GM18951 (cell line): ENCODE data around the gene CHST11.

Experiments
- POLR2A ChIP-seq: IDR thresholded peaks from 4 replicates; pipeline ENCODE4 v1.6.1; 2011; ENCODE audit warnings: mild to moderate bottlenecking; ENCODE audit not compliant: insufficient read length, insufficient read depth; ENCODE audit errors: extremely low read depth
- in situ Hi-C: fragments of 300-500 bp; cut with MboI; formaldehyde crosslinking; loops from one replicate; pipeline ENCODE4 v1.12.0; 2022; ENCODE audit warnings: low sequenced_read_pairs, mixed read lengths, inconsistent platforms; ENCODE audit not compliant: unreplicated experiment

Gene CHST11

DNA sequence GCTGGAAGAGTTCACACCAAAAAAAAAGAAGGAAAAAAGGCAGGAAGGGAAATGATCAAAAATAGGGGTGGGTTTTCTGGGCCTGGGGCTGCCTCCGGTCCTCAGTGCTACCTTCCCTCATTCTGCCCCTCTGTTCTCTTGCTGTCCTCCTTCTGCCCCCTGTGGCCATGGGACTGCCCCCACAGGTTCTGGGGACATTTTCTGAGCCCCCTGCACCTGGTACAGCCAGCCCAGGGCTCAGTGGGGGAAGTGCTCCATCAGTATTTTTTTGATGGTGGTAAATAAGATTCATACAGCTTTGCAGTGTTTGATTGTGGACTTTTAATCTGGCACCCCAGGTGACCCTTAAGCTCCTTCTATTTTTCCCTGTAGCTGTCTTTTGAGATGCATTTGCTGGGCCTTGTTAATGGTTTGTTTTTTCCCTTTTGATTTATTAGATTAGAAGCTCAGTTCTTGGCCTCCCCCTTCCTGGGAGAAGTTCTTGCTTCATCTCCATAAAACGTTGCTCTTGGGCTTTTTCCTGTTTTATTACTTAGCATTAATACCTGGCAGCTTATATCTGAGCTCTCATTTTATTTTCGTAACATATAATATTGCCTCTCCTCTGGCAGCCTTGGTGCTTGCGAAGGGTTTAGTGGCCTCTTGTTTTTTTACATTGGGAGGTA lies 43.1 kb downstream of the CHST11 start:
- TF ChIP-seq POLR2A = no peak
- in situ Hi-C loops = no loop called here

DNA sequence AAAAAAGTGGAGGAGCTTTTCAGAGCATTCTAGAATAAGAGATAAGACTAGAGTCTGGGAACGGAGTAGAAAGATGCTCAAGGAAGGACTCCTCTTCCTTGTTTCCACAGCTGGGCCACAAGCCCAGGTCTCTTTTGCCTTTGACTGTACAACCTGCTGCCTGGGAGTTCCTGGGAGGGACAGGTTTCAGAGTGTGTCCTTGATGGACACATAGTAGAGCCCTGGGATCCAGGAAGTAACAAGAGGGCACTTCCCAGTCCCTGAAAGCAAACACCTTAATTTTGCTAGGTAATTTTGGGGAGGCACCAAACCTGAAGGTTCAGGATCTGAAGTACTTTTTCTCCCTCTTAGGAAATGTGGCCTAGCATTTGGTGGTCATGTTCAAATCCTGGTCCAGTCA lies 44.4 kb downstream of the CHST11 start:
- in situ Hi-C loops = no loop called here
- TF ChIP-seq POLR2A = no peak

DNA sequence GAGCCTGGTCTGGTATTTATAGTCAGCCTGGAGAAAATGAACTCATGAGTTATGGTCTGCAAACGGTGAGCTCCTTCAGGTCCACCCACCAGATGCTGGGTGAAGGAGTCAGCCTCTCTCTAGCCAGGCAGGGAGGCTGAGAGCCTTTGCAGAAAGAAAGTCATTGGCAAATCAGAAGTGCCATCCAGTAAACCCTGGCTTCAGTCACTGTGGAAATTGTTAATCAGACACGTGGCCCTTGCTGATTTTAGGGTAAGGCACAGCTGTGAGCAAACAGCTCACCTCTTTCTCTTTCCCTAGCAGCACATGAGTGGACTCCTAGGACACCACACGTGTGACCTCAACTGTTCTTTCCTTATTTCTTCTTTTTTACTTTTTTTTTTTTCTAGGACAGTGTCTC lies 44.9 kb downstream of the CHST11 start:
- no peak for TF ChIP-seq POLR2A
- in situ Hi-C loops = no loop called here

DNA sequence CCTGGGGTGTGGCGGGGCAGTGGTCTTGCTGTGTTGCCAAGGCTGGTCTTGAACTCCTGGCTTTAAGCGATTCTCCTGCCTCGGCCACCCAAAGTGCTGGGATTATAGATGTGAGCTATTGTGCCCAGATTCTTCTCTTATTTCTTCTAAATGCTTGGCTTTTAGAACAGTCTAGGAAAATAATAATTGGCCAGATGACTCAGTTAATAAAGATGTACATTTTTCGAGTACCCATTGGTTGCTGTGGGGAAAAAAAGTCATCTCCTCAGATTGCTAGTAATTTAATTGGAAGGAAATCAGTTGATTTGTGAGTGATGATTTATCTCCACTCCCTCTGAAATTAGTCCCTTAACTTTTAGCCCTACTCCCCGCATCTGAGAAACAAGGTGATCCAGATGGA lies 45.5 kb downstream of the CHST11 start:
- TF ChIP-seq POLR2A = no peak
- in situ Hi-C loops = no loop called here

DNA sequence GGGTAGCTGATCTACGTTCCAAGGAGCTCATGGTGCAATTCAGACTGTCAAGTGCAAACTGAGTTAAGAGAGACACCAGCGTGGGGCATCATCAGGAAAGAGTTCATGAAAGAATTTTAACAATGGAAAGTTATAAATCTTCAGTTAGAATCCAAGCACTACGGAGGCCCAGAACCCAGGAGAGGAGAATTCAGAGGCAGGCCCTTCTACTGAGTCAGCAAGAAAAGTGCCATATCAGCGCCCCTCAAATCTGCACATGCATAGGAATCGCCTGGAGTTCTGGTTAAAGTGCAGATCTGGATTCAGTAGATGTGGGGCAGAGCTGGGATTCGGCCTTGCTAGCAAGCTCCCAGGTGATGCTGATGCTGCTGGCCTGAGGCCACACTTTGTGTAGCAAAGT lies 45.9 kb downstream of the CHST11 start:
- TF ChIP-seq POLR2A = no peak
- in situ Hi-C loops = no loop called here

DNA sequence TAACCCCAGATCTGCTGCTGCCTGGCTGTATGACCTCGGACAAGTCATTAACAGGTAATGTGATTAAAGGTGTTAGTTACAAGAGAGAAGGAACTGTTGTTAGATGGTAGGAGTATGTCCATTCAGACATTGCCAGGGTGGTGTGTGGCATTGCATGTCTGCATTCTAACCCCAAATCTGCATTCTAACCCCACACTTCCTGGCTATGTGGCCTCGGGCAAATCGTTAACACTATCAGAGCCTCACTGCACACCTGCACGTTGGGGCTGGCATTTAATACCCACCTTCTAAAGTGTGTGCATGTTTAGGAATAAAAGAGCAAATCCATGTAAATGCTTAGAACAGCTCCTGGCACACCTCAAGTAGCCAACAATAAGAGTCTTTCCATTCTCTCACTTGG lies 46.4 kb downstream of the CHST11 start:
- no peak for TF ChIP-seq POLR2A
- in situ Hi-C loops = no loop called here

DNA sequence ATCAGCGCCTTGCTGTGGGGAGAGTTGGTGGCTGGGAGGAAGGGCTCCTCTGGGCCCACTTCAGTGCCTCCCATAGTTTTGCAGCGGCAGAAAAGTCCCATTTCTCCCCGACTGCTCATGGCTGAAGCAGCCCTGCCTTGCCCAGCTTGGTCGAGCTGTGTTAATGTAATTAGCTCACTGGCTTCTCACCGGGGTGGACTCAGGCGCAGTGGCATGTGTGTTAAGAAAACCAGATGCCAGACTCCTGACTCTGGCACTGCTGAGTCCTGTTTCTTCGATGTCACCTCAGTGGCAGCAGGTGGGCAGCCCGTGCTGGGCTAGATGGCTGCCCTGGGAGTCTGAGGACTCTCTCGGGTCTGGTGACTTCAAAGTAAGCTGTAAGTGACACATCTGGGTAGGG lies 47.4 kb downstream of the CHST11 start:
- in situ Hi-C loops = no loop called here
- TF ChIP-seq POLR2A = no peak

DNA sequence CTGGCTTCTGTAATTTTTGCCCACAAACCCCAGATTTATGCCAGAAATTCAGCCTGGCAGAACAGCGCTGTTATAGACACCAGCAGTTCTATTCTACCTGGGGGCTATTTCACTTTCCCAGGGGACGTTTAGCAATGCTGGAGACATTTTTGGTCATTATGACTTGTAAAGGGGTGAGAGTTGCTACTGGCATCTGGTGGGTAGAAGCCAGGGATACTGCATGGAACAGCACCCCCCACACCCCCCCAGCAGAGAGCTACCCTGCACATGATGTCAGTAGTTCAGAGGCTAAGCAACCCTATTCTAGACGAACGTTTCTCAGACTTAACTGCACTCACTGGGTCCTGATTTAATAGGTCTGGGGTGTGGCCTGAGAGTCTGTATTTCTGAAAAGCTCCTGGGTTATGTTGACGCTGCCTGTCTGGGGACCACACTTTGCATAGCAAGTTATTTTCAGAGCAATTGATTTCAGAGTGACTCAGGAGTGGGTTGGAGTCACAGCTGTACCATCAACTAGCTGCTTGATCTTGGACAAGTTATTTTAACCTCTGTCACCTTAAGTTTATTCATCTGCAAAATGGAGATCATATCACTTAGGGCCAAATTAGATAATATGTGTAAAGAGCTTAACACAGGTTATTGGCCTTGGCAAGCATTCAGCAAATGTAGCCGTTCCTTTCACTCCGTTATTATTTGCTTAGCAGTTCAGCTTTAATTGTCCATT lies 48.5 kb downstream of the CHST11 start:
- in situ Hi-C loops = no loop called here
- peak; percentile 49 for TF ChIP-seq POLR2A

DNA sequence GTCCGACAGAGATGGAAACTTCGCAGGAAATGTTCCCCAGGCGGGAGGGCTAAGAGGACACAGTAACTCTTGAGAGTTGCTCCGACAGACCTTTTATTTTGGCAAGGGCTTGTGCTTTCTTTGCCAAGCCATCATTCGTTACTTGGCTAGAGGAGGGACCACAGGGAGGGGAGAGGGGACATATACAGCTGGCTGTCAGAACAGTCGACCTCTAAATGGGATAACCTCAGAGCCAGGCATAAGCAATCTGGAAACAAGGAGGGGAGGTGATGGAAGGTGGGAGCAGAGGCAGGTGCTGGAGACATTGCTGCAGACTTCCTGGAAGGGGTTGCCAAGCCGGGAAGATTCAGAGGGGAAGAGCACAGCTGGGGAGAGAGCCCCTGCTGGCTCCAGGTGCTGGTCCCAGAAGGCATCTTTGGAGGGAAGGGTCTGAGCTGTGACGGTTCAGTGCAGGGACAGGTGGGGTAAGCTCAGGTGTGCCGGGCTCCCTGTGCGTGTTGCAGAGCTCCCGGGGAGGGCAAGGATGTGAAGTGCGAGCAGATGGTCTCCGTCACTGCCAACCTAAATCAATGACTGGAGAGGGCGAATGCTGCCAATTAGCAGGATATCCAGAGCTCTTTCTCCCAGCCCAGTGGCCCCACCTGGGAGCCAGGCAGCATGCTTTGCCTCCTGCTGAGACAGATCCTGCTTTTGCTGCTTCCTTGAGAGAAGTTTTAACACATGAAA lies 50.1 kb downstream of the CHST11 start:
- in situ Hi-C loops = no loop called here
- no peak for TF ChIP-seq POLR2A

DNA sequence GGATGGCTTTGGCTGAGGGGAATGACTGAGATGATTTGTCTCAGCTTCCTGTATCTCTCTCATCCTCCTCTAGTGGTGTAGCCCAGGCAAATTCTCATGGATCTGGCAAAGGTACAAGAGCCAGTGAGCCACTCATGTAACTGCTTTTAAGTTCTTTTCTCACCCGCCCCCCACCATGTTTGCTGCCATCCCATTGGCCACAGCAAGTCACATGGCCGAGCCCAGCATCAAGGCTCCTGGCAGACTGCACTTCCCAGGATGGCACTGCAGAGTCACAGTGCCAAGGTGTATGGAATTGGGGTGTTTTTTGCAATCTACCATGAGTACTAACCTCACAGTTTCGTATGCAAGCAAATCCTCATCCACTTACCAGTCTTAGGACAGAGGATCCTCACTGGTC lies 50.9 kb downstream of the CHST11 start:
- no peak for TF ChIP-seq POLR2A
- in situ Hi-C loops = no loop called here

DNA sequence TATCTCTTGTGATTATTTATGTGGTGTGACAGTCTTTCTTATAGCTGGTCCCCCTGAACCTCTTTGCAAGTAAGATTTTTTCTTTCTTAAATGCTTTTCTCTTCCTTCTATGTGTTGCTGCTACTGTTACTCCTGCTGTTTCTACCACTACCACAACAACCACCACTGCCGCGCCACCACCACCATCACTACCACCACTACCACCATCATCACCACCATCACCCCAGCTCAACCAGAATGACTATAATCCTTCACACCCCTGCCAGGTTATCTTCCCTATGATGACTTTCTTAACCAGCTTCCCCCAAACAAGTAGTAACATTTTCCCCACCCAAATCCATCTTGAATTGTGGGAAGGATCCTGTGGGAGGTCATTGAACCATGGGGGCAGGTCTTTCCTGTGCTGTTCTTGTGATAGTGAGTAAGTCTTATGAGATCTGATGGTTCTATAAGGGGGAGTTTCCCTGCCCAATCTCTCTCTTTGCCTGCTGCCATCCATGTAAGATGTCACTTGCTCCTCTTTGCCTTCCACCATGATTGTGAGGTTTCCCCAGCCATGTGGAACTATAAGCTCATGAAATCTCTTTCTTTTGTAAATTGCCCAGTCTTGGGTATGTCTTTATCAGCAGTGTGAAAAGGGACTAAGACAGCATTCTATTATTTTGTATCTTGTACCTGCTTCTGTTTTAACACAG lies 52.2 kb downstream of the CHST11 start:
- in situ Hi-C loops = no loop called here
- no peak for TF ChIP-seq POLR2A

DNA sequence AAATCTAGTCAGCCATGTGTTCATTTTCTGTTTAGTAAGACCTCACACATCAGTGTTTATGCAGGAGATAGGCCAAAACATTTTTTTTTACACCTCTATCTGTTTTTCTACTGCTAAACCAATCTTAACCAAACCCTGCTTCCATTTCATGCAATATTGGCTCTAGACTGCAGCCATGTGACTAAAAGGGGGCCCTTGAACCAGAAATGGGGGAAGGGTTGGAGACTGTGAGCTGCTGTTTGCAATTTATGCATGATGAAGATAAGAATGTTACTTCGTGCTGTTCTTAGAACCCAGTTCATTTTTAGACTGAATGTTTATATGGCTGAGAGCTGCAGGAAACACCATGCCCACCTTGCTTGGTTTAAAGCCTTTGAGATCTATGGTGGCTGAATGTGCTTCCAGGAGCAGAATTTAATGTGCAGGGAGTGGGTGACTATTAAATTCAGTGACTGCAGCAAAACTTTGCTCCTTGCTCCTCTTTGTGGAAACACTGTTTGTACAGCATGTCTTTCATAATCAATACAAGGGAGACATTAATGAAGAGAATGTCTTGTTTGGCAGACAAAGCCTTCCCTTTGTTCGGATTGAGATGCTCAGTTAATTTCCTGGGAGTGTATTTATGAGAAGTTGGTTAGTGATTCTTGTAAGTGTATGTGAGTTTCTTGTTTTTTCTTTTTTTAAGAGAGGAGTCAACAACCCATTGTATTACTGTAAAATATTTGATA lies 53.6 kb downstream of the CHST11 start:
- in situ Hi-C loops = no loop called here
- TF ChIP-seq POLR2A = no peak
